22Rv1 (cell line): Measurements from ENCODE around the gene RUNX3.

ENCODE experiments used
- CTCF ChIP-seq: fragments of 450-650 bp; IDR thresholded peaks from 2 replicates; pipeline ENCODE4 v1.5.1; 2017; ENCODE audit warnings: mild to moderate bottlenecking
- ZFX ChIP-seq: fragments of 450-650 bp; IDR thresholded peaks from 2 replicates; pipeline ENCODE4 v1.6.1; 2017; ENCODE audit warnings: antibody characterized with exemption, borderline replicate concordance

- TF ChIP-seq CTCF (no peak), ZFX (no peak)
Observed at GRCh38 chr1:24938276-24938675, 8.2 kb upstream of the RUNX3 start.
